Smooth muscle cell of the pulmonary artery (primary cell): Measurements from ENCODE around the gene CNR2. TPM values are rescaled to one million over a fixed set of nuclear protein-coding genes. Genes with fewer than 3 reads are reported as not detected.

Experiments
- total RNA-seq: library from RNA; depleted of rRNA; stranded (reverse); fragments of >200 nt; gene quantifications from 2 replicates; pipeline ENCODE4 v1.2.3, GENCODE V29; 2014

Gene CNR2
- total RNA-seq: not detected in 2 replicates

DNA sequence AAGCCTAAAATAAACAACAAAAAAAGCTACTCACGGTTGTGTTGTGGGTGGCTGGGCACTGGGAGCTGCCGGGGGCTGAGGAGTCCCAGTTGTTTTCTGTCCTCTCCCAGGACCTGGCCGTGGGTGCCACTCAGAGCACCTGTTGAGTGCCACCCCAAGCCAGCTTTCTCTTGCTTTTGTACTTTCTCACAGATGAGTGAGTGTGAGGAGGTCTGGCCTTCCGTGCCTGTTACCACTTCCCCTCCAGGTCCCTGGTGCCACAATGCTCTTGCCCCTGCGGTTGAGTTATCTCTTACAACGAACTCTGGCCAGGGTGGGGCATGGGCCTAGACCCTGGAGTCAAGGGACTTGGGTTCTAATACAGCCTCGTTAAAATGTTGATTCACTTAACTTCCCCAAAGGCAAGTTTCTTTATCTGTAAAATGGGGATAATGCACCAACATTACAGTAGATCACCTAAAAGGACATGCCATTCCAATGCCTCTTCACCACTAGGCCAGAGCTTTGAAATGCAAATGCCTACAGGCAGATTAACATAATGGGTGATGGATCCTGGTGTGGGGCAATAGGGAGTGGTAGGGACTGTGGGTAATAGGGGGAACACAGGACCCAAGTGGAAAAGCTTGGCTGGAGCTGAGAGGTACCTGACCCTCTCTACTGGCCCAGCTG lies at the start of gene CNR2:
TSS of gene CNR2 (minus strand) at position 151 of the 669 bp plus-strand sequence. CDS start 37,745 bp downstream, outside the sequence.

DNA sequence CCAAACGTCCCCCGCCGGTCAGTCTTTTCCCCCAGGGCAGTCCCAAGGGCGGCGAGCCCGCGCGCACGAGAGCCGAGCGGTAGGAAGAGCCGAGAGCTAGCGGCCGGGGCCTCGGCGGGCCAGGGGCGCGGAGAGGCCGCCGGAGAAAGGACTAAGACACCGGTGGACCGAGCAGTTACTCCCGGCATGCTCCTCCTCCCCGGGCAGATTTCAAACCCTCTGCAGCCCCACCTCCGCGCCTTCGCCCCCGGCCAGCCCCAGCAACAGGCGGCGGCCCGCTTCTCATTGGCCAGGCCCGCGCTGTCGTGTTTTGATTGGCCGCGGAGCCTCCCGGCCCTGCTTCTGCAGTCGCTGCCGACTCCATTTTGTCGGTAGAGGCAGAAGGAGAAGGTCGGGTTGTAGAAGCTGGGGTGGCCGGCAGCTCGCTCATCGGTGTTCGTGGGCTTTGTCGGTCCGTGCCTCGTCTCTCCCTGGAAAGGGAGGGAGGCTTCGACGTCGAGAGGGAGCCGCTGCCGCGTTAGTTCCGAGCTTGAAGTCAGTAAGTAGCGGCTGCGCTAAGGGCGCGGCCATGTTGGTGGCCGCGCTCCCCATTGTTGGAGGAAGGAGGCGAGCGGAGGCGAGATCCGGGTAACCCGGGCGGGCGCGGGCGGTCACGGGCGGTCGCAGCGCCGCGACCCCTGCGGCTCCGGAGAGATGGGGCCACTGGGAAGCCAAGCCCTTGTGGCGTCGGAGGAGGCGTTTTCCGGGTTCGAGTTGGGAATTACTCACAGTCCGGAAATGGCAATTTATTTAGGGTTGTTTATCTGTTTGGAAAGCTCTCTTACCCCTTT lies 46.5 kb upstream of the CNR2 start, which contains the start of gene PNRC2:
TSS of gene PNRC2 (plus strand) at position 368 of the 830 bp plus-strand sequence. CDS start 1,630 bp downstream, outside the sequence.

DNA sequence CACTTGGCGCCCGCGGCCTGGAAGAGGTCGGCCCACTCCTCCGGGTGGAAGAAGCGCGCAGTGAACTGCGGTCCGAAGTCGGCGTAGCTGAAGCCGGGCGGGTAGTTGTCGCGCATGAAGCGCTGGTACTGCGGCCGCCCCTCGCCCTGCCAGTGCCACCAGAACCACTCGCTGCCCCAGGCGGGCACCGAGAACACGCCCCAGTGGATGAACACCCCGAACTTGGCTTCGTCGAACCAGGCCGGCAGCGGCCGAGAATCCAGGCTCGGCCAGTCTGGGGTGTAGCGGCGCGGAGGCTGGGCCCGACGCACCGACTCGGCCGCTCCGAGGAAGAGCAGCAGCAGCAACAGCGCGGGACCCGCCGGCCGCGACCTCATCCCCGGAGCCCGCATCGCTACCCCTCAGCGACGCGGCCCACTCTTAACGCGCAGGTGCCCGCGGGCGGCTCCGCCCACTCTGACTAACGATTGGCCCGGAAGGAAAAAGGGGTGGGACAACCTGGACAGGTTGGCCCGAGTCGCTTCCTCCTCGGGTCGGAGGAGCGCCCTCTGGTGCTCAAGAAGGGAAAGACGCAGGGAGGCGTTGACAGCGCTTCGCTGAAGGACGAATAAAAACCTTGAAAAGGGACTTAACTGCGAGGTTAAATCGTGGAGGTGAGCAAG lies 45.1 kb downstream of the CNR2 start, which contains the start of gene FUCA1:
TSS of gene FUCA1 (minus strand) at position 396 of the 662 bp plus-strand sequence. CDS start at position 392, 4 bp downstream.

DNA sequence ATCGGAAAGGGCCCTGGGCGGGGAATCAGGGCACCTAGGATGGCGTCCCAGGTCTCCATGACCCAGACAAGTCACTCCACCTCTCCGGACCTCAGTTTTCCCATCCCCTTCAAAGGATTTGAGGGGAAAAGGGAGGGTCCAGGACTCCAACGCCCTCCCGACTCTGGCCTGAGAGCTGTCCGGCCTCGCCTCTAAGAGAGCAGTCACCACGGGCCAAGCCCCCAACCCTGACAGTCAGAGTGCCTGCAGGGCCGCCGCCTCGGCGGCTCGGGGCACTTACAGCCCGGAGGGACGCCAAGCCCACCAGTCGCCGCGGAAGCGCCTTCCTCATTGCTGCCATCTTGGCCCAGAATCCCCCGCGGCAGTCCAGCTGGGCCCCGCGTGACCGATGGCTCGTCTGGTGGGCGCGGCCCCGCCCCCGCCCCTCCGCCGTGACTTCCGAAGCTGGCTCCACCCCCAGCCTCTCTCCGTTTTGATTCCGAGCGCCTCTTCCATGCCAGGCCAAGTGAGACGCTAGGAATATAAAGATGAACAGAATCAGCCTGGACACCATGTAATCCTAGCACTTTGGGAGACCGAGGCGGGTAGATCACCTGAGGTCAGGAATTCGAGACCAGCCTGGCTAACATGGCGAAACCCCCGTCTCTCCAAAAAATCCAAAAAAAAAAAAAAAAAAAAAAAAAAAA lies 87.9 kb downstream of the CNR2 start, which contains the start of gene HMGCL:
TSS of gene HMGCL (minus strand) at position 354 of the 686 bp plus-strand sequence. CDS start at position 340, 14 bp downstream.

Other genes starting within 250 kb of the CNR2 start
- 679 and 690 TPM in 2 replicates for gene RPL11, start 221.6 kb downstream of the CNR2 start, total RNA-seq
- gene ELOA, start 169.9 kb downstream of the CNR2 start, total RNA-seq: 23.5 and 25.3 TPM in 2 replicates
- gene PITHD1, start 134.9 kb downstream of the CNR2 start, total RNA-seq: 31.8 and 32.7 TPM in 2 replicates
- 33.0 and 38.6 TPM in 2 replicates for gene LYPLA2, start 122.2 kb downstream of the CNR2 start, total RNA-seq
- 12.6 and 35.3 TPM in 2 replicates for gene GALE, start 112.6 kb downstream of the CNR2 start, total RNA-seq
- gene HMGCL, start 87.9 kb downstream of the CNR2 start, total RNA-seq: 53.0 and 58.0 TPM in 2 replicates
- 15.0 and 30.2 TPM in 2 replicates for gene FUCA1, start 45.1 kb downstream of the CNR2 start, total RNA-seq
- gene PNRC2, start 46.5 kb upstream of the CNR2 start, total RNA-seq: 45.9 and 74.0 TPM in 2 replicates
- 60.0 and 72.1 TPM in 2 replicates for gene SRSF10, start 67.0 kb upstream of the CNR2 start, total RNA-seq
- gene MYOM3, start 198.8 kb upstream of the CNR2 start, total RNA-seq: 0.13 and 0.17 TPM in 2 replicates
- gene IL22RA1, start 229.8 kb upstream of the CNR2 start, total RNA-seq: 0.07 TPM in 1 of 2 replicates, not detected in the other